Measurements from ENCODE around the gene KRTAP19-2.

DNA sequence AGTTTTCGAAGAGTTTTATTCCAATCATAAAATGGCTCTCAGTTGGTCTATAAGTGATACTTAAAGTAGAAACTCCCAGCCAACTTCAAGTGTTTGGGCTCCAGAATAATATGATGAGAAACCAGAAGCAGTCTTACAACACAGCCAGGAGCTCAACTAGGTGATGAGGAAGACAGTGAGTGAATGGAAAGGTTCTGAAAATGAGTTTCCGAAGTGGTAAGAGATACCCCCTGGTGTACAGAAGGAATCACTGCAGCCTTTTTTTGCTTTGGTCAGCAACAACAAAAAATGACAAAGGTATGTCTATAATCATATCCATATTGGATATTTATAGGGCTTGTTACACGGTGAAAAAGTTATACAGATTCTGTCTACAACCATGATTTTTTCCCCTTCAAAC is 23.5 kb downstream of the KRTAP19-2 start:
- TF ChIP-seq, protein P1, sequence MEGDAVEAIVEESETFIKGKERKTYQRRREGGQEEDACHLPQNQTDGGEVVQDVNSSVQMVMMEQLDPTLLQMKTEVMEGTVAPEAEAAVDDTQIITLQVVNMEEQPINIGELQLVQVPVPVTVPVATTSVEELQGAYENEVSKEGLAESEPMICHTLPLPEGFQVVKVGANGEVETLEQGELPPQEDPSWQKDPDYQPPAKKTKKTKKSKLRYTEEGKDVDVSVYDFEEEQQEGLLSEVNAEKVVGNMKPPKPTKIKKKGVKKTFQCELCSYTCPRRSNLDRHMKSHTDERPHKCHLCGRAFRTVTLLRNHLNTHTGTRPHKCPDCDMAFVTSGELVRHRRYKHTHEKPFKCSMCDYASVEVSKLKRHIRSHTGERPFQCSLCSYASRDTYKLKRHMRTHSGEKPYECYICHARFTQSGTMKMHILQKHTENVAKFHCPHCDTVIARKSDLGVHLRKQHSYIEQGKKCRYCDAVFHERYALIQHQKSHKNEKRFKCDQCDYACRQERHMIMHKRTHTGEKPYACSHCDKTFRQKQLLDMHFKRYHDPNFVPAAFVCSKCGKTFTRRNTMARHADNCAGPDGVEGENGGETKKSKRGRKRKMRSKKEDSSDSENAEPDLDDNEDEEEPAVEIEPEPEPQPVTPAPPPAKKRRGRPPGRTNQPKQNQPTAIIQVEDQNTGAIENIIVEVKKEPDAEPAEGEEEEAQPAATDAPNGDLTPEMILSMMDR (IDR thresholded peaks at IDR 0.05), result no peak
- TF ChIP-seq POLR2A (IDR thresholded peaks at IDR 0.05; ENCODE audit: low read depth) (no peak), EP300 (IDR thresholded peaks at IDR 0.05) (no peak)
